Sigmoid colon (tissue), 3 donors: Measurements from ENCODE around the gene CSTB.

ENCODE experiments used
- CTCF ChIP-seq, 4 experiments: fragments of 450-650 bp in 3 of 4; fragments of 200-600 bp in 1 of 4; IDR thresholded peaks; one replicate each; pipeline ENCODE4 v1.5.1; 2016 to 2019; ENCODE audit warnings: antibody characterized with exemption in 4 of 4, mild to moderate bottlenecking in 3 of 4, moderate library complexity in 2 of 4
- POLR2A ChIP-seq, 2 donors: fragments of 450-650 bp; IDR thresholded peaks; one replicate each; pipeline ENCODE4 v1.6.1; 2016; ENCODE audit warnings: antibody characterized with exemption in 2 of 2, mild to moderate bottlenecking in 2 of 2, moderate library complexity in 2 of 2

DNA sequence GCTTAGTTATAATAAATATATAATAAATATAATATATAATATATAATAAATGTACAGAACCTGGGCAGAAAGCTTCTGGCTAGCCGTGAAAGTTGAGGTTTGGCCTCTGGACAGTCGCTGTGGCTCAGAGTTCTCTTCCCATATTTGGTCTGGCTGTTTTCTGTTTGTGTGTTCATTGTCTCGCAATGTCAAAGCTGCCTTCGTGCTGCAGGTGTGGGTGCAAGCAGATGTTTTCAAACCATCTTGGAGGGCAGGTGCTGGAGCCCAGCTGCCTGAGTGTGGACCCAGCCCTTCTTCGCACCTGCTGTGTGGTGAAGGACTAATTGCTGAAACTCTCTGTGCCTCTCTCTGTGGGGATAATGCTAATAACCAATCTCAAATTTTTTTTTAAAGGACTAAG, 3.6 kb upstream of the CSTB start:
- TF ChIP-seq POLR2A (IDR thresholded peaks at IDR 0.05) (no peak), CTCF (IDR thresholded peaks at IDR 0.05) (no peak)
